Prostate gland (tissue), 2 donors: ENCODE results near the gene RRAD. TPM values are rescaled to one million over a fixed set of nuclear protein-coding genes. Genes with fewer than 3 reads are reported as not detected.
"Not testable (repeated sequence)": the region's sequence is repeated elsewhere in the genome, so short reads cannot be mapped to it uniquely, and the experiment has no call there.

ENCODE experiments used
- DNase-seq: peaks from one replicate; pipeline ENCODE4 v3.0.0-alpha.2; 2019; ENCODE audit warnings: low spot score
- H3K27ac ChIP-seq, 2 donors: fragments of 200-600 bp; sonication (generic); 2 replicates each; pipeline ENCODE4 v1.5.1; 2017 to 2019
- H3K27me3 ChIP-seq: fragments of 200-600 bp; sonication (generic); replicated peaks from 2 replicates; pipeline ENCODE4 v1.5.1; 2019; ENCODE audit not compliant: insufficient read depth
- H3K36me3 ChIP-seq, 2 donors: fragments of 200-600 bp; sonication (generic); 1 replicate in 1 of 2; 2 replicates in 1 of 2; pipeline versions ENCODE4 v1.5.1 to v1.8.1; 2017 to 2019
- H3K4me1 ChIP-seq: fragments of 200-600 bp; sonication (generic); replicated peaks from 2 replicates; pipeline ENCODE4 v1.5.1; 2019
- H3K4me3 ChIP-seq, 2 donors: fragments of 200-600 bp; sonication (generic); 2 replicates each; pipeline ENCODE4 v1.5.1; 2017 to 2019
- H3K9me3 ChIP-seq: fragments of 200-600 bp; sonication (generic); 2 replicates; pipeline ENCODE4 v1.5.1; 2017
- CTCF ChIP-seq, 4 experiments: fragments of 200-600 bp in 2 of 4; fragments of 450-650 bp in 2 of 4; sonication (generic) in 2 of 4; IDR thresholded peaks; 1 replicate in 3 of 4; 2 replicates in 1 of 4; pipeline ENCODE4 v1.5.1; 2016 to 2019; ENCODE audit warnings: antibody characterized with exemption in 4 of 4, mild to moderate bottlenecking in 2 of 4, moderate library complexity in 2 of 4
- POLR2A ChIP-seq: fragments of 450-650 bp; IDR thresholded peaks from one replicate; pipeline ENCODE4 v1.6.1; 2016; ENCODE audit warnings: antibody characterized with exemption, mild to moderate bottlenecking
- POLR2AphosphoS5 ChIP-seq: sonication (generic); formaldehyde crosslinking; IDR thresholded peaks from one replicate; pipeline ENCODE4 v1.6.1; 2017; ENCODE audit warnings: antibody characterized with exemption
- WGBS: methylation state at CpG from one replicate; pipeline ENCODE4 v1.1.5; 2018; 5-methylcytosine and 5-hydroxymethylcytosine counted together
- intact Hi-C: fragments of 100-400 bp; cut with DNase I; formaldehyde crosslinking; loops from one replicate; pipeline ENCODE4 v1.14.2; 2022
- total RNA-seq, 2 donors: library from RNA; depleted of rRNA; stranded (reverse); fragments of >200 nt; gene quantifications; one replicate each; pipeline ENCODE4 v1.1.0, GENCODE V29; 2016

RRAD gene
- total RNA-seq, 2 donors from 2014 or later: 17.0 to 37.0 TPM

GRCh38 chr16:66898207-66898606, 27.1 kb downstream of the RRAD start:
- H3K4me3 ChIP-seq: no peak overlapping the region
- no peaks in the 10 kb centered on the region for H3K4me1 ChIP-seq
- TF ChIP-seq POLR2A (no peak), CTCF (IDR thresholded peaks at IDR 0.05) (no peak), POLR2AphosphoS5 (no peak)
- H3K9me3 ChIP-seq: no peaks in the 10 kb centered on the region
- intact Hi-C loops: loop anchor here (1.0 kb wide), 1 partner anchor 27 kb away; the partner anchor contains the start of gene RRAD
- no peaks in the 10 kb centered on the region for H3K27me3 ChIP-seq
- DNase-seq: no peak
- H3K36me3 ChIP-seq: no peaks in the 10 kb centered on the region
- H3K27ac ChIP-seq: no peak overlapping the region
- WGBS: 46% methylated on average over 3 of the region's 3 CpGs

- DNase-seq, H3K4me3 ChIP-seq, H3K36me3 ChIP-seq, intact Hi-C loops, H3K27ac ChIP-seq, H3K4me1 ChIP-seq, H3K27me3 ChIP-seq, H3K9me3 ChIP-seq: not testable (repeated sequence)
- 72% methylated on average over 5 of the region's 5 CpGs for WGBS
These were observed 28.7 kb downstream of the RRAD start for GRCh38 chr16:66896682-66897081.

DNA sequence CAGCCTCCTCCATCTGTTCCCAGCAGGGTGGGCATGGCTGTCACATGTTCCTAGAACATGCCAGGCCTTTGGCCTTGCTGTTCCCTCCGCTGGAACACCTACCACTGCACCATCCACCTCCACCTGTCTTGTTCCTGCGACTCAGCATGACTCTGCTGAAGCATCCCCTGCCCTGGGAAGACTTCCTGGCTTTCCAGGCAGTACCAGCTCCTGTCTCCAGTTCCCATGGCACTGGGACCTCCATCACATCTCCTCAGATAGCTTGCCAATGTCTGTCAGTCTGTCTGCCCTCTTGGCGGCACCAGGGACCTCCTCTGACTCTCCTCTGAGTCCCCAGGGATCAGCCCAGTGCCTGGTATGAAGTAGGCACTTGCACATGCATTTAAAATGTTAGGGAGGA, 29.3 kb downstream of the RRAD start:
- intact Hi-C loops: no loop called here
- no peaks in the 10 kb centered on the region for H3K36me3 ChIP-seq
- no peaks in the 10 kb centered on the region for H3K4me1 ChIP-seq
- 98% methylated on average over 3 of the region's 3 CpGs for WGBS
- no peak overlapping the region for H3K4me3 ChIP-seq
- H3K27ac ChIP-seq: no peak overlapping the region
- no peak for DNase-seq
- H3K27me3 ChIP-seq: no peaks in the 10 kb centered on the region
- TF ChIP-seq CTCF (IDR thresholded peaks at IDR 0.05): no peak
- TF ChIP-seq POLR2A: no peak
- no peak for TF ChIP-seq POLR2AphosphoS5
- no peaks in the 10 kb centered on the region for H3K9me3 ChIP-seq

- H3K9me3 ChIP-seq: no peaks in the 10 kb centered on the region
- intact Hi-C loops: no loop called here
- no peaks in the 10 kb centered on the region for H3K36me3 ChIP-seq
- H3K4me1 ChIP-seq: no peaks in the 10 kb centered on the region
- H3K4me3 ChIP-seq: no peak overlapping the region
- no peak for DNase-seq
- H3K27me3 ChIP-seq: no peaks in the 10 kb centered on the region
- no peak overlapping the region for H3K27ac ChIP-seq
- no peak for TF ChIP-seq POLR2AphosphoS5
- no peak for TF ChIP-seq POLR2A
- TF ChIP-seq CTCF (IDR thresholded peaks at IDR 0.05): no peak
- WGBS: 83% methylated on average over 5 of the region's 5 CpGs
These were observed 29.7 kb downstream of the RRAD start for GRCh38 chr16:66895689-66895979.

DNA sequence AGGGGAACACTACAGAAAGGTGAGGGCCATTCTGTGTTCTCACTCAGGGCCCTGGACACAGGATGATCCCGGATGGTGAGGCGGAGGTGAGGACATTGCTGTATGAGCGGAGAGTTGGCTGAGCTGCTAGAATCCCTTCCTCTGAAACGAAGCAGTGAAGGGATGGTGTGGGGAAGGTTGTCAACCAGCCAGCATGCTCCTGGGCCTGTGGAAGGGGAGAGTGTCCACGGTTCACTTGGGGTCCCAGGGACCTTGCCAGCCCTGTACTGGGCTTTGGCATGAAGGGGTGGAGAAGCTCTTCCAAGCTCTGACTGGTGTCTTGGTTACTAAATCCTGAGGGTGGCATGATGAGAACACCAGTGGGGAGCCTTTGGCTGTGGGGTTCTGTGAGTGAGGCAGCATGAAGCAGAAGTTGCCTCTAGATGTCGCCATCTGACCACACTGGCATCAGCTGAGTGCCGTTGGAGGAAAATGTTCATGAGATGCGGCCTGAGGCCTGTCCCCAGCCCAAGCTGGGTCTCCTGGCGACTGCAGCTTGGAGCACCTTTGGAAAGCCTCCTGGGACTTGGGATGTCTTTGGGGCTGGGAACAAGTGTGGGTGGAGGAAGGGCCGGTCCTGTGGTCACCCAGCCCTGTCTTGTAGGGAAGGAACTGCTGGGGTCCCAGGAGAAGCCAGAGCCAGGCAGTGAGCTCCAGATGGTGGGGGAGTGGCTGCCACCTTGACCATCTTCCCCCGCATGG, 30.2 kb downstream of the RRAD start:
- Histone ChIP-seq H3K27me3 (no peaks in the 10 kb centered on the region), H3K36me3 (no peaks in the 10 kb centered on the region), H3K27ac (no peak overlapping the region), H3K4me3 (no peak overlapping the region), H3K9me3 (no peaks in the 10 kb centered on the region), H3K4me1 (no peaks in the 10 kb centered on the region)
- intact Hi-C loops: loop anchor here (5.0 kb wide), 1 partner anchor 262 kb away; the partner anchor contains the start of genes FBXL8 and TRADD
- WGBS: 37% methylated on average over 11 of the region's 11 CpGs
- DNase-seq: peak; percentile 34
- TF ChIP-seq CTCF (IDR thresholded peaks at IDR 0.05) (peak; percentile 39 to 74 (median 63)), POLR2AphosphoS5 (no peak)
